Spleen (tissue), 7 donors: ENCODE measurements around the gene CD37.

Source experiments
- CTCF ChIP-seq, 11 experiments: fragments of 200-600 bp in 7 of 11; fragments of 450-650 bp in 4 of 11; sonication (generic) in 4 of 11; IDR thresholded peaks in 8 of 11; conservative IDR thresholded peaks in 3 of 11; 1 replicate in 7 of 11; 2 replicates in 4 of 11; pipeline versions ENCODE4 v1.4.0 to v1.8.0; 2016 to 2021; ENCODE audit warnings: antibody characterized with exemption in 11 of 11, inconsistent platforms in 4 of 11, mild to moderate bottlenecking in 1 of 11
- POLR2A ChIP-seq, 3 donors: fragments of 450-650 bp; IDR thresholded peaks; one replicate each; pipeline ENCODE4 v1.5.1; 2017; ENCODE audit warnings: antibody characterized with exemption in 3 of 3, mild to moderate bottlenecking in 1 of 3
- POLR2AphosphoS5 ChIP-seq, 3 donors: sonication (generic); formaldehyde crosslinking; IDR thresholded peaks; one replicate each; pipeline ENCODE4 v1.5.1; 2017; ENCODE audit warnings: antibody characterized with exemption in 3 of 3
- donor health status: DM: no; HTN: no; CAD: no; lungs with moderate emphysema.
- donor health status: DM: no; HTN: no; CAD: no.
- donor health status: DM: no; HTN: no; CAD: no.

GRCh38 chr19:49294401-49294800, 40.8 kb upstream of the CD37 start:
- TF ChIP-seq CTCF (IDR thresholded peaks at IDR 0.05 in 8 of 11, conservative IDR thresholded peaks at IDR 0.05 in 3 of 11) (no peak), POLR2A (IDR thresholded peaks at IDR 0.05) (no peak), POLR2AphosphoS5 (IDR thresholded peaks at IDR 0.05) (no peak)
